PC-9 (cell line): ENCODE results near the gene DSCAML1. TPM values are rescaled to one million over a fixed set of nuclear protein-coding genes. Genes with fewer than 3 reads are reported as not detected.

Experiments
- BruUV-seq: library from RNA; stranded (reverse); fragments of 400-500 nt; replicated peaks from 2 replicates; lab custom pipeline; 2021; lab: Mats Ljungman, UMichigan
- CTCF ChIA-PET: fragments of 300-600 bp; sonication (Branson Sonifier 250); formaldehyde crosslinking; loops from one replicate; lab custom pipeline; 2022; ENCODE audit warnings: antibody characterized with exemption; lab: Charles Lee
- POLR2A ChIA-PET: fragments of 300-600 bp; sonication (Branson Sonifier 250); formaldehyde crosslinking; loops from one replicate; lab custom pipeline; 2022; ENCODE audit warnings: antibody characterized with exemption; ENCODE audit not compliant: unreplicated experiment; lab: Charles Lee
- DNase-seq, 2 experiments: peaks; one replicate each; pipeline versions ENCODE4 v3.0.0 to v3.0.0-alpha.2; 2015 to 2022; ENCODE audit warnings: mixed read lengths in 1 of 2
- H2AFZ ChIP-seq: fragments of 200-600 bp; sonication (generic); 2 replicates; pipeline ENCODE4 v1.8.1; 2017; ENCODE audit warnings: antibody characterized with exemption
- H3F3A ChIP-seq: fragments of 200-600 bp; sonication (generic); 2 replicates; pipeline ENCODE4 v1.8.1; 2017; ENCODE audit warnings: antibody characterized with exemption, mild to moderate bottlenecking, low read depth; ENCODE audit not compliant: insufficient read depth
- H3K27ac ChIP-seq: fragments of 200-600 bp; sonication (generic); 2 replicates; pipeline ENCODE4 v1.6.1; 2016; ENCODE audit warnings: mixed run types
- H3K27me3 ChIP-seq: fragments of 200-600 bp; sonication (generic); 2 replicates; pipeline ENCODE4 v1.6.1; 2016; ENCODE audit warnings: low read depth, mixed run types; ENCODE audit not compliant: insufficient read depth
- H3K36me3 ChIP-seq: fragments of 200-600 bp; sonication (generic); 2 replicates; pipeline ENCODE4 v1.6.1; 2016; ENCODE audit warnings: low read depth, mixed run types
- H3K4me1 ChIP-seq: fragments of 200-600 bp; sonication (generic); replicated peaks from 2 replicates; pipeline ENCODE4 v1.6.1; 2016; ENCODE audit warnings: mixed run types; ENCODE audit not compliant: insufficient read depth
- H3K4me2 ChIP-seq: fragments of 200-600 bp; sonication (generic); 2 replicates; pipeline ENCODE4 v1.6.1; 2017; ENCODE audit warnings: mixed run types
- H3K4me3 ChIP-seq: fragments of 200-600 bp; sonication (generic); 2 replicates; pipeline ENCODE4 v1.6.1; 2016; ENCODE audit warnings: mixed run types
- H3K79me2 ChIP-seq: fragments of 200-600 bp; sonication (generic); 2 replicates; pipeline ENCODE4 v1.6.1; 2017; ENCODE audit warnings: low read depth, mixed run types
- H3K9me2 ChIP-seq: fragments of 200-600 bp; sonication (generic); 2 replicates; pipeline ENCODE4 v1.8.1; 2017; ENCODE audit warnings: mild to moderate bottlenecking; ENCODE audit not compliant: insufficient read depth
- H3K9me3 ChIP-seq: fragments of 200-600 bp; sonication (generic); 2 replicates; pipeline ENCODE4 v1.8.1; 2016; ENCODE audit warnings: low read depth; ENCODE audit not compliant: insufficient read depth
- H4K20me1 ChIP-seq: fragments of 200-600 bp; sonication (generic); 2 replicates; pipeline ENCODE4 v1.8.1; 2017; ENCODE audit not compliant: insufficient read depth
- CTCF ChIP-seq: fragments of 200-600 bp; sonication (generic); conservative IDR thresholded peaks from 2 replicates; pipeline ENCODE4 v1.6.1; 2017; ENCODE audit warnings: mixed run types, antibody characterized with exemption, mild to moderate bottlenecking, moderate library complexity
- EZH2 ChIP-seq: fragments of 200-600 bp; sonication (generic); IDR thresholded peaks from 2 replicates; pipeline ENCODE4 v1.8.0; 2017; ENCODE audit warnings: antibody characterized with exemption, low read depth
- intact Hi-C: fragments of 100-400 bp; cut with micrococcal nuclease; formaldehyde crosslinking; loops from one replicate; pipeline ENCODE4 v1.10.0; 2022; ENCODE audit not compliant: unreplicated experiment
- total RNA-seq: library from RNA; stranded (reverse); gene quantifications from 2 replicates; pipeline ENCODE4 v1.2.3, GENCODE V29; 2021

The DSCAML1 gene
- total RNA-seq, 1 experiment from 2014 or later, result not detected

- no peak for DNase-seq
- no TSS peak for BruUV-seq
- no peaks in the 10 kb centered on the region for H3K79me2 ChIP-seq
- no peaks in the 10 kb centered on the region for H3F3A ChIP-seq
- no peaks in the 10 kb centered on the region for H3K36me3 ChIP-seq
- peaks cover 100% of the 10 kb centered on the region for H3K27me3 ChIP-seq
- ChIA-PET POLR2A (no interaction called here), CTCF (no interaction called here)
- H4K20me1 ChIP-seq, result no peaks in the 10 kb centered on the region
- no peaks in the 10 kb centered on the region for H3K9me2 ChIP-seq
- H2AFZ ChIP-seq, result no peak overlapping the region
- no peaks in the 10 kb centered on the region for H3K4me1 ChIP-seq
- H3K4me3 ChIP-seq, result no peak overlapping the region
- H3K27ac ChIP-seq, result no peak overlapping the region
- no peak overlapping the region for H3K4me2 ChIP-seq
- intact Hi-C loops, result no loop called here
- H3K9me3 ChIP-seq, result no peaks in the 10 kb centered on the region
- TF ChIP-seq EZH2 (no peak), CTCF (no peak)
Measured at GRCh38 chr11:117681438-117681837, 115.6 kb downstream of the DSCAML1 start.

- Histone ChIP-seq H3K4me2 (no peak overlapping the region), H3K9me3 (no peaks in the 10 kb centered on the region), H4K20me1 (no peaks in the 10 kb centered on the region), H3K4me3 (no peak overlapping the region), H3K27me3 (peaks cover 100% of the 10 kb centered on the region), H3K9me2 (no peaks in the 10 kb centered on the region), H3K4me1 (no peaks in the 10 kb centered on the region), H3K36me3 (no peaks in the 10 kb centered on the region), H3F3A (no peaks in the 10 kb centered on the region), H3K27ac (no peak overlapping the region), H3K79me2 (no peaks in the 10 kb centered on the region), H2AFZ (no peak overlapping the region)
- ChIA-PET CTCF (no interaction called here), POLR2A (no interaction called here)
- BruUV-seq, result no TSS peak
- DNase-seq, result no peak
- intact Hi-C loops, result no loop called here
- TF ChIP-seq CTCF (no peak), EZH2 (no peak)
Measured at GRCh38 chr11:117679461-117679860, 117.6 kb downstream of the DSCAML1 start.

- no peaks in the 10 kb centered on the region for H3K9me3 ChIP-seq
- no peaks in the 10 kb centered on the region for H4K20me1 ChIP-seq
- DNase-seq, result no peak
- ChIA-PET POLR2A (no interaction called here), CTCF (no interaction called here)
- no peaks in the 10 kb centered on the region for H3F3A ChIP-seq
- H3K27ac ChIP-seq, result no peak overlapping the region
- H3K4me1 ChIP-seq, result no peaks in the 10 kb centered on the region
- TF ChIP-seq EZH2 (no peak), CTCF (no peak)
- no peaks in the 10 kb centered on the region for H3K79me2 ChIP-seq
- H3K9me2 ChIP-seq, result no peaks in the 10 kb centered on the region
- H3K4me3 ChIP-seq, result no peak overlapping the region
- no peaks in the 10 kb centered on the region for H3K36me3 ChIP-seq
- BruUV-seq, result no TSS peak
- no peak overlapping the region for H3K4me2 ChIP-seq
- H2AFZ ChIP-seq, result no peak overlapping the region
- H3K27me3 ChIP-seq, result peaks cover 100% of the 10 kb centered on the region
- intact Hi-C loops, result no loop called here
Measured at GRCh38 chr11:117678658-117679406, 118.2 kb downstream of the DSCAML1 start.
